HepG2 (cell line): ENCODE results near the gene GFOD1. TPM values are rescaled to one million over a fixed set of nuclear protein-coding genes. Genes with fewer than 3 reads are reported as not detected.

Source experiments
- ATAC-seq: fragments of 200-7000 bp; cut with Tn5 transposase; 3 replicates; pipeline ENCODE4 v1.9.1; 2020; ENCODE audit warnings: mild to moderate bottlenecking, moderate library complexity
- BruUV-seq: library from RNA; stranded (reverse); fragments of 400-500 nt; replicated peaks from 2 replicates; lab custom pipeline; 2021; lab: Mats Ljungman, UMichigan
- CTCF ChIA-PET: fragments of 300-600 bp; formaldehyde crosslinking; extraction: SDS; loops from one replicate; lab custom pipeline; 2021; ENCODE audit warnings: low total read pairs, inconsistent platforms, low intra/inter-chr PET ratio; lab: Yijun Ruan, JAX
- POLR2A ChIA-PET: fragments of 350-600 bp; sonication (Branson Sonifier 250); formaldehyde crosslinking; loops from one replicate; lab custom pipeline; 2020; ENCODE audit warnings: antibody characterized with exemption, inconsistent platforms; lab: Yijun Ruan, JAX
- DNase-seq: peaks from one replicate; pipeline ENCODE4 v3.0.0-alpha.2; 2015; ENCODE audit warnings: low spot score
- FAIRE-seq: peaks from 3 replicates; lab custom pipeline; 2011; peaks lifted over from hg19 to GRCh38; lab: Jason Lieb, UNC
- H2AFZ ChIP-seq: one replicate; pipeline ENCODE4 v1.6.1; 2011; ENCODE audit warnings: low read length, inconsistent platforms
- H3K27ac ChIP-seq: fragments of 300-600 bp; 3 replicates; pipeline ENCODE4 v1.8.0; 2011; ENCODE audit warnings: mixed run types, mild to moderate bottlenecking, mixed read lengths, low read length, inconsistent platforms; ENCODE audit not compliant: insufficient read depth; ENCODE audit errors: extremely low read length
- H3K27me3 ChIP-seq, 2 experiments: fragments of 200-600 bp in 1 of 2; 2 replicates in 1 of 2; 3 replicates in 1 of 2; pipeline versions ENCODE4 v1.6.0 to v1.8.0; 2011; ENCODE audit warnings: low read length in 2 of 2, mild to moderate bottlenecking in 2 of 2, moderate library complexity in 2 of 2, inconsistent platforms in 1 of 2; ENCODE audit not compliant: insufficient read depth in 2 of 2, control insufficient read depth in 1 of 2
- H3K36me3 ChIP-seq, 2 experiments: fragments of 200-600 bp in 1 of 2; replicated peaks in 1 of 2; 2 replicates in 1 of 2; 3 replicates in 1 of 2; pipeline versions ENCODE4 v1.5.1 to v1.8.0; 2011; ENCODE audit warnings: low read length in 2 of 2, inconsistent platforms in 1 of 2; ENCODE audit not compliant: insufficient read depth in 2 of 2, control insufficient read depth in 1 of 2
- H3K4me1 ChIP-seq: 2 replicates; pipeline ENCODE4 v1.5.1; 2012; ENCODE audit warnings: low read length, inconsistent platforms; ENCODE audit not compliant: insufficient read depth
- H3K4me2 ChIP-seq: 2 replicates; pipeline ENCODE4 v1.6.0; 2011; ENCODE audit warnings: low read depth, low read length, inconsistent platforms
- H3K4me3 ChIP-seq, 3 experiments: fragments of 200-600 bp in 1 of 3; sonication (generic), shearing (Covaris generic) in 1 of 3; replicated peaks in 1 of 3; 2 replicates each; pipeline ENCODE4 v1.5.1; 2011 to 2016; ENCODE audit warnings: low read length in 3 of 3, inconsistent platforms in 2 of 3, low read depth in 2 of 3, mild to moderate bottlenecking in 2 of 3, control low read depth in 1 of 3, mixed read lengths in 1 of 3; ENCODE audit not compliant: insufficient read depth in 1 of 3
- H3K79me2 ChIP-seq: one replicate; pipeline ENCODE4 v1.6.1; 2011; ENCODE audit warnings: low read length, inconsistent platforms; ENCODE audit not compliant: insufficient read depth
- H3K9ac ChIP-seq: 2 replicates; pipeline ENCODE4 v1.6.0; 2011; ENCODE audit warnings: mild to moderate bottlenecking, low read depth, low read length, inconsistent platforms; ENCODE audit not compliant: insufficient read depth
- H3K9me3 ChIP-seq: 2 replicates; pipeline ENCODE4 v1.5.1; 2012; ENCODE audit warnings: mild to moderate bottlenecking, low read length
- H4K20me1 ChIP-seq: 2 replicates; pipeline ENCODE4 v1.6.0; 2011; ENCODE audit warnings: inconsistent platforms, mild to moderate bottlenecking, low read length, moderate library complexity; ENCODE audit not compliant: insufficient read depth
- GATA4 ChIP-seq: sonication (generic); IDR thresholded peaks from 2 replicates; pipeline ENCODE4 v1.6.1; 2016; ENCODE audit warnings: antibody characterized with exemption, low read depth, borderline replicate concordance
- JUN ChIP-seq: sonication (generic); formaldehyde crosslinking; IDR thresholded peaks from 2 replicates; pipeline ENCODE4 v1.4.0; 2020; ENCODE audit warnings: mild to moderate bottlenecking, missing genetic modification reagents
- KDM2A ChIP-seq: sonication (generic); formaldehyde crosslinking; IDR thresholded peaks from 2 replicates; pipeline ENCODE4 v1.4.0; 2020; ENCODE audit warnings: low read depth, missing genetic modification reagents, borderline replicate concordance
- NFIC ChIP-seq: IDR thresholded peaks from 2 replicates; pipeline ENCODE4 v1.6.1; 2012; ENCODE audit warnings: mild to moderate bottlenecking, low read length, inconsistent platforms
- TRIM24 ChIP-seq: sonication (generic); formaldehyde crosslinking; IDR thresholded peaks from 2 replicates; pipeline ENCODE4 v1.8.0; 2022; ENCODE audit warnings: mild to moderate bottlenecking, missing genetic modification reagents
- ZNF121 ChIP-seq: sonication (generic); formaldehyde crosslinking; IDR thresholded peaks from 2 replicates; pipeline ENCODE4 v1.5.0; 2020; ENCODE audit warnings: mild to moderate bottlenecking, missing genetic modification reagents
- ZNF431 ChIP-seq: sonication (generic); formaldehyde crosslinking; IDR thresholded peaks from 2 replicates; pipeline ENCODE4 v1.9.0; 2022; ENCODE audit warnings: missing genetic modification reagents, low read depth, mild to moderate bottlenecking, borderline replicate concordance
- ZNF570 ChIP-seq: sonication (generic); formaldehyde crosslinking; IDR thresholded peaks from 2 replicates; pipeline ENCODE4 v1.4.0; 2020; ENCODE audit warnings: mild to moderate bottlenecking, missing genetic modification reagents, borderline replicate concordance
- ZNF605 ChIP-seq: sonication (generic); formaldehyde crosslinking; IDR thresholded peaks from 2 replicates; pipeline ENCODE4 v1.8.0; 2022; ENCODE audit warnings: mild to moderate bottlenecking, missing genetic modification reagents
- ZNF761 ChIP-seq: sonication (generic); formaldehyde crosslinking; conservative IDR thresholded peaks from 2 replicates; pipeline ENCODE4 v1.4.0; 2020; ENCODE audit warnings: mild to moderate bottlenecking, missing genetic modification reagents
- ZNF879 ChIP-seq: sonication (generic); formaldehyde crosslinking; IDR thresholded peaks from 2 replicates; pipeline ENCODE4 v1.8.1; 2023; ENCODE audit warnings: missing genetic modification reagents
- WGBS: methylation state at CpG from one replicate; pipeline ENCODE4 v1.1.6; 2017; ENCODE audit warnings: low lambda C conversion rate; 5-methylcytosine and 5-hydroxymethylcytosine counted together
- in situ Hi-C: cut with HindIII; loops from 2 replicates; pipeline ENCODE4 v1.10.0; 2017; ENCODE audit warnings: low pct_unique_long_range_greater_than_20kb; ENCODE audit not compliant: extremely low pct_ligation_motif_present
- intact Hi-C: fragments of 100-400 bp; cut with micrococcal nuclease; formaldehyde crosslinking; loops from one replicate; pipeline ENCODE4 v1.10.0; 2022; ENCODE audit not compliant: unreplicated experiment
- polyA plus RNA-seq, 8 experiments: library from polyadenylated mRNA; depleted of rRNA in 3 of 8; stranded (reverse) in 7 of 8; unstranded in 1 of 8; fragments of >200 nt; fragmentation: Illumina TruSeq in 4 of 8; extraction: Trizol in 4 of 8; gene quantifications; 2 replicates each; pipeline versions ENCODE4 v1.2.1 to v1.2.3, GENCODE V29; 2011 to 2016; ENCODE audit warnings: low read depth in 4 of 8, missing spikeins in 1 of 8, mixed read lengths in 1 of 8; ENCODE audit not compliant: insufficient read depth in 1 of 8
- total RNA-seq, 5 experiments: library from RNA; depleted of rRNA; stranded (reverse); fragments of >200 nt; fragmentation: Illumina TruSeq; extraction: Trizol; gene quantifications; 2 replicates each; pipeline ENCODE4 v1.2.3, GENCODE V29; 2016; ENCODE audit warnings: low read depth in 1 of 5
- TF ChIP-seq, protein P1 (sequence below): sonication (generic); formaldehyde crosslinking; IDR thresholded peaks from 2 replicates; pipeline ENCODE4 v1.5.0; 2020; ENCODE audit warnings: missing genetic modification reagents
- TF ChIP-seq, protein P2 (sequence below): IDR thresholded peaks from 2 replicates; pipeline ENCODE4 v1.6.1; 2016; ENCODE audit warnings: missing compliant biosample characterization, missing genetic modification reagents, borderline replicate concordance
- TF ChIP-seq, protein P3 (sequence below): IDR thresholded peaks from 2 replicates; pipeline ENCODE4 v1.6.1; 2016; ENCODE audit warnings: low read depth, control low read depth
- TF ChIP-seq, protein P4 (sequence below): sonication (generic); formaldehyde crosslinking; IDR thresholded peaks from 2 replicates; pipeline ENCODE4 v1.5.0; 2020; ENCODE audit warnings: mild to moderate bottlenecking, missing genetic modification reagents
- TF ChIP-seq, protein P5 (sequence below): sonication (generic); formaldehyde crosslinking; IDR thresholded peaks from 2 replicates; pipeline ENCODE4 v1.5.1; 2020; ENCODE audit warnings: mild to moderate bottlenecking, missing genetic modification reagents, moderate library complexity

The GFOD1 gene
- total and polyA plus RNA-seq, 2 of the 13 experiments (the other 11 are each of a cell fraction or from before 2014, with no cell fraction given): 1.9 to 6.4 TPM

DNA sequence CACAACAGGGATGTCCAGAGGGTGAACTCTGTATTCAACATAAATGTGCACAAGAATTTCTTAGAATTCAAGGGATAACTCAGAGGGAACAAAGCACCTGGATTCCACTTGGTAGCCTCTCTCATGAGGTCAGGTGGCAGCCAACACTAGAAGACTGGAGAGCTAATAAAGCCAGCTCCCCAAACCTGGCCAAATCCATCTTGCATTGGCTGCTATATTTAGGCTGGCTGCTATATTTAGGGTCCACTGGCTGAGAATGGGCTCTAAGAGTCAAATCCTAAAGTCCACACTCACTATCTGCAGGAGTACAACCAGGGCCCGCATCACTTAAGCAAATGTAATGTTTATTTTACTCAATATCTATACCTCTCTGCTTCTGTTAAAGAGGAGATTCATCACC is 179.1 kb downstream of the GFOD1 start:
- ChIA-PET CTCF (no interaction called here), POLR2A (no interaction called here)
- H3K4me1 ChIP-seq: peaks cover 28% of the 10 kb centered on the region
- H2AFZ ChIP-seq: no peak overlapping the region
- no peak overlapping the region for H3K9ac ChIP-seq
- H3K4me2 ChIP-seq: no peak overlapping the region
- intact Hi-C loops: no loop called here
- H4K20me1 ChIP-seq: no peaks in the 10 kb centered on the region
- H3K36me3 ChIP-seq: peaks cover 12 to 47% of the 10 kb centered on the region in 2 experiments
- H3K27me3 ChIP-seq: no peaks in the 10 kb centered on the region
- H3K9me3 ChIP-seq: no peaks in the 10 kb centered on the region
- no TSS peak for BruUV-seq
- DNase-seq: no peak
- H3K4me3 ChIP-seq: no peak overlapping the region
- ATAC-seq: no peak
- H3K27ac ChIP-seq: no peak overlapping the region
- in situ Hi-C loops: no loop called here
- FAIRE-seq: no peak
- no peaks in the 10 kb centered on the region for H3K79me2 ChIP-seq
- 72% methylated on average over 1 of the region's 1 CpG for WGBS
- TF ChIP-seq ZNF121 (CRISPR knock-in tag) (no peak), GATA4 (no peak), KDM2A (CRISPR knock-in tag) (no peak), TRIM24 (CRISPR knock-in tag) (no peak), ZNF605 (no peak), ZNF879 (no peak), NFIC (no peak), ZNF431 (no peak), ZNF570 (CRISPR knock-in tag) (no peak), ZNF761 (no peak), JUN (CRISPR knock-in tag) (no peak)
- TF ChIP-seq, protein P1, sequence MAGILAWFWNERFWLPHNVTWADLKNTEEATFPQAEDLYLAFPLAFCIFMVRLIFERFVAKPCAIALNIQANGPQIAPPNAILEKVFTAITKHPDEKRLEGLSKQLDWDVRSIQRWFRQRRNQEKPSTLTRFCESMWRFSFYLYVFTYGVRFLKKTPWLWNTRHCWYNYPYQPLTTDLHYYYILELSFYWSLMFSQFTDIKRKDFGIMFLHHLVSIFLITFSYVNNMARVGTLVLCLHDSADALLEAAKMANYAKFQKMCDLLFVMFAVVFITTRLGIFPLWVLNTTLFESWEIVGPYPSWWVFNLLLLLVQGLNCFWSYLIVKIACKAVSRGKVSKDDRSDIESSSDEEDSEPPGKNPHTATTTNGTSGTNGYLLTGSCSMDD (CRISPR knock-in tag): no peak
- TF ChIP-seq, protein P2, sequence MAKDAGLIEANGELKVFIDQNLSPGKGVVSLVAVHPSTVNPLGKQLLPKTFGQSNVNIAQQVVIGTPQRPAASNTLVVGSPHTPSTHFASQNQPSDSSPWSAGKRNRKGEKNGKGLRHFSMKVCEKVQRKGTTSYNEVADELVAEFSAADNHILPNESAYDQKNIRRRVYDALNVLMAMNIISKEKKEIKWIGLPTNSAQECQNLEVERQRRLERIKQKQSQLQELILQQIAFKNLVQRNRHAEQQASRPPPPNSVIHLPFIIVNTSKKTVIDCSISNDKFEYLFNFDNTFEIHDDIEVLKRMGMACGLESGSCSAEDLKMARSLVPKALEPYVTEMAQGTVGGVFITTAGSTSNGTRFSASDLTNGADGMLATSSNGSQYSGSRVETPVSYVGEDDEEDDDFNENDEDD: no peak
- TF ChIP-seq, protein P3, sequence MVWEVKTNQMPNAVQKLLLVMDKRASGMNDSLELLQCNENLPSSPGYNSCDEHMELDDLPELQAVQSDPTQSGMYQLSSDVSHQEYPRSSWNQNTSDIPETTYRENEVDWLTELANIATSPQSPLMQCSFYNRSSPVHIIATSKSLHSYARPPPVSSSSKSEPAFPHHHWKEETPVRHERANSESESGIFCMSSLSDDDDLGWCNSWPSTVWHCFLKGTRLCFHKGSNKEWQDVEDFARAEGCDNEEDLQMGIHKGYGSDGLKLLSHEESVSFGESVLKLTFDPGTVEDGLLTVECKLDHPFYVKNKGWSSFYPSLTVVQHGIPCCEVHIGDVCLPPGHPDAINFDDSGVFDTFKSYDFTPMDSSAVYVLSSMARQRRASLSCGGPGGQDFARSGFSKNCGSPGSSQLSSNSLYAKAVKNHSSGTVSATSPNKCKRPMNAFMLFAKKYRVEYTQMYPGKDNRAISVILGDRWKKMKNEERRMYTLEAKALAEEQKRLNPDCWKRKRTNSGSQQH (CRISPR knock-in tag): no peak
- TF ChIP-seq, protein P4, sequence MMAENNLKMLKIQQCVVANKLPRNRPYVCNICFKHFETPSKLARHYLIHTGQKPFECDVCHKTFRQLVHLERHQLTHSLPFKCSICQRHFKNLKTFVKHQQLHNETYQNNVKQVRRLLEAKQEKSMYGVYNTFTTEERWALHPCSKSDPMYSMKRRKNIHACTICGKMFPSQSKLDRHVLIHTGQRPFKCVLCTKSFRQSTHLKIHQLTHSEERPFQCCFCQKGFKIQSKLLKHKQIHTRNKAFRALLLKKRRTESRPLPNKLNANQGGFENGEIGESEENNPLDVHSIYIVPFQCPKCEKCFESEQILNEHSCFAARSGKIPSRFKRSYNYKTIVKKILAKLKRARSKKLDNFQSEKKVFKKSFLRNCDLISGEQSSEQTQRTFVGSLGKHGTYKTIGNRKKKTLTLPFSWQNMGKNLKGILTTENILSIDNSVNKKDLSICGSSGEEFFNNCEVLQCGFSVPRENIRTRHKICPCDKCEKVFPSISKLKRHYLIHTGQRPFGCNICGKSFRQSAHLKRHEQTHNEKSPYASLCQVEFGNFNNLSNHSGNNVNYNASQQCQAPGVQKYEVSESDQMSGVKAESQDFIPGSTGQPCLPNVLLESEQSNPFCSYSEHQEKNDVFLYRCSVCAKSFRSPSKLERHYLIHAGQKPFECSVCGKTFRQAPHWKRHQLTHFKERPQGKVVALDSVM: no peak
- TF ChIP-seq, protein P5, sequence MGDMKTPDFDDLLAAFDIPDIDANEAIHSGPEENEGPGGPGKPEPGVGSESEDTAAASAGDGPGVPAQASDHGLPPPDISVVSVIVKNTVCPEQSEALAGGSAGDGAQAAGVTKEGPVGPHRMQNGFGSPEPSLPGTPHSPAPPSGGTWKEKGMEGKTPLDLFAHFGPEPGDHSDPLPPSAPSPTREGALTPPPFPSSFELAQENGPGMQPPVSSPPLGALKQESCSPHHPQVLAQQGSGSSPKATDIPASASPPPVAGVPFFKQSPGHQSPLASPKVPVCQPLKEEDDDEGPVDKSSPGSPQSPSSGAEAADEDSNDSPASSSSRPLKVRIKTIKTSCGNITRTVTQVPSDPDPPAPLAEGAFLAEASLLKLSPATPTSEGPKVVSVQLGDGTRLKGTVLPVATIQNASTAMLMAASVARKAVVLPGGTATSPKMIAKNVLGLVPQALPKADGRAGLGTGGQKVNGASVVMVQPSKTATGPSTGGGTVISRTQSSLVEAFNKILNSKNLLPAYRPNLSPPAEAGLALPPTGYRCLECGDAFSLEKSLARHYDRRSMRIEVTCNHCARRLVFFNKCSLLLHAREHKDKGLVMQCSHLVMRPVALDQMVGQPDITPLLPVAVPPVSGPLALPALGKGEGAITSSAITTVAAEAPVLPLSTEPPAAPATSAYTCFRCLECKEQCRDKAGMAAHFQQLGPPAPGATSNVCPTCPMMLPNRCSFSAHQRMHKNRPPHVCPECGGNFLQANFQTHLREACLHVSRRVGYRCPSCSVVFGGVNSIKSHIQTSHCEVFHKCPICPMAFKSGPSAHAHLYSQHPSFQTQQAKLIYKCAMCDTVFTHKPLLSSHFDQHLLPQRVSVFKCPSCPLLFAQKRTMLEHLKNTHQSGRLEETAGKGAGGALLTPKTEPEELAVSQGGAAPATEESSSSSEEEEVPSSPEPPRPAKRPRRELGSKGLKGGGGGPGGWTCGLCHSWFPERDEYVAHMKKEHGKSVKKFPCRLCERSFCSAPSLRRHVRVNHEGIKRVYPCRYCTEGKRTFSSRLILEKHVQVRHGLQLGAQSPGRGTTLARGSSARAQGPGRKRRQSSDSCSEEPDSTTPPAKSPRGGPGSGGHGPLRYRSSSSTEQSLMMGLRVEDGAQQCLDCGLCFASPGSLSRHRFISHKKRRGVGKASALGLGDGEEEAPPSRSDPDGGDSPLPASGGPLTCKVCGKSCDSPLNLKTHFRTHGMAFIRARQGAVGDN: no peak
